Stimulated activated CD4-positive, alpha-beta T cell treated with anti-CD3 and anti-CD28 coated beads, TNF-alpha, amount 100 ng/mL, for 48 hours (primary cell): ENCODE results near the gene ACOX1.

ENCODE experiments used
- DNase-seq, 3 donors: peaks; one replicate each; pipeline ENCODE4 v3.0.0-alpha.2; 2020; ENCODE audit warnings: low read depth in 3 of 3

ACOX1 gene

GRCh38 chr17:75892556-75893224 is 86.3 kb downstream of the ACOX1 start:
- no peak for DNase-seq

GRCh38 chr17:75891605-75892555 is 87.1 kb downstream of the ACOX1 start:
- no peak for DNase-seq
